K562 (cell line): Measurements from ENCODE around the gene ISL1. TPM values are rescaled to one million over a fixed set of nuclear protein-coding genes. Genes with fewer than 3 reads are reported as not detected.

Experiments used
- ATAC-seq: fragments of 200-7000 bp; cut with Tn5 transposase; 3 replicates; pipeline ENCODE4 v1.9.1; 2020; ENCODE audit warnings: moderate library complexity
- BruUV-seq: library from RNA; stranded (reverse); fragments of 400-500 nt; replicated peaks from 2 replicates; lab custom pipeline; 2021; lab: Mats Ljungman, UMichigan
- CTCF ChIA-PET: fragments of 300-600 bp; formaldehyde crosslinking; extraction: SDS; loops from one replicate; lab custom pipeline; 2021; ENCODE audit warnings: low intra/inter-chr PET ratio; lab: Yijun Ruan, JAX
- POLR2A ChIA-PET: fragments of 300-600, 350-650 bp; sonication (Branson Sonifier 250); formaldehyde crosslinking; extraction: SDS; loops from one replicate; lab custom pipeline; 2021; ENCODE audit warnings: antibody characterized with exemption, inconsistent platforms; lab: Yijun Ruan, JAX
- DNase-seq, 4 experiments: peaks; one replicate each; pipeline versions ENCODE4 v3.0.0 to v3.0.0-alpha.2; 2011 to 2018; ENCODE audit warnings: low spot score in 3 of 4, mixed read lengths in 3 of 4; ENCODE audit errors: extremely low read depth in 1 of 4
- FAIRE-seq: peaks from 2 replicates; lab custom pipeline; 2011; peaks lifted over from hg19 to GRCh38; lab: Jason Lieb, UNC
- H2AFZ ChIP-seq: 2 replicates; pipeline ENCODE4 v1.6.0; 2011; ENCODE audit warnings: low read depth, low read length, control low read depth, inconsistent platforms
- H3K27ac ChIP-seq: fragments of 200-600 bp; 3 replicates; pipeline ENCODE4 v1.8.0; 2011; ENCODE audit warnings: low read depth, mild to moderate bottlenecking, control low read depth, inconsistent platforms, low read length, moderate library complexity, mixed read lengths; ENCODE audit errors: extremely low read depth
- H3K27me3 ChIP-seq, 2 experiments: fragments of 300-600 bp in 1 of 2; 2 replicates in 1 of 2; 3 replicates in 1 of 2; pipeline versions ENCODE4 v1.6.0 to v1.8.0; 2011; ENCODE audit warnings: inconsistent platforms in 2 of 2, low read length in 2 of 2, mild to moderate bottlenecking in 1 of 2, mixed read lengths in 1 of 2, moderate library complexity in 1 of 2; ENCODE audit not compliant: control insufficient read depth in 2 of 2, insufficient read depth in 2 of 2
- H3K36me3 ChIP-seq: fragments of 300-600 bp; 3 replicates; pipeline ENCODE4 v1.8.0; 2011; ENCODE audit warnings: mild to moderate bottlenecking, low read length, inconsistent platforms; ENCODE audit not compliant: control insufficient read depth, insufficient read depth
- H3K4me1 ChIP-seq, 2 experiments: fragments of 200-600 bp in 1 of 2; replicated peaks in 1 of 2; 2 replicates in 1 of 2; 3 replicates in 1 of 2; pipeline versions ENCODE4 v1.5.1 to v1.8.0; 2011; ENCODE audit warnings: inconsistent platforms in 2 of 2, low read length in 2 of 2, mild to moderate bottlenecking in 1 of 2, mixed read lengths in 1 of 2, moderate library complexity in 1 of 2; ENCODE audit not compliant: control insufficient read depth in 2 of 2, insufficient read depth in 2 of 2
- H3K4me2 ChIP-seq: 2 replicates; pipeline ENCODE4 v1.6.1; 2011; ENCODE audit warnings: low read length, control low read depth, inconsistent platforms, mixed read lengths; ENCODE audit not compliant: insufficient read depth
- H3K4me3 ChIP-seq: fragments of 200-600 bp; sonication (generic), shearing (Covaris generic); 2 replicates; pipeline ENCODE4 v1.5.1; 2016; ENCODE audit warnings: control low read depth, inconsistent platforms
- H3K79me2 ChIP-seq: fragments of 200-600 bp; 3 replicates; pipeline ENCODE4 v1.8.0; 2011; ENCODE audit warnings: low read length, inconsistent platforms; ENCODE audit not compliant: control insufficient read depth, insufficient read depth
- H3K9ac ChIP-seq, 2 experiments: 2 replicates each; pipeline versions ENCODE4 v1.6.0 to v1.6.1; 2011; ENCODE audit warnings: low read depth in 2 of 2, low read length in 2 of 2, control low read depth in 1 of 2, inconsistent platforms in 1 of 2, mild to moderate bottlenecking in 1 of 2, mixed read lengths in 1 of 2; ENCODE audit not compliant: insufficient read depth in 1 of 2
- H3K9me1 ChIP-seq: one replicate; pipeline ENCODE4 v1.6.0; 2011; ENCODE audit warnings: inconsistent platforms, mild to moderate bottlenecking, low read length, moderate library complexity; ENCODE audit not compliant: control insufficient read depth, insufficient read depth
- H3K9me3 ChIP-seq: replicated peaks from 2 replicates; pipeline ENCODE4 v1.5.1; 2011; ENCODE audit warnings: low read depth, low read length, inconsistent platforms; ENCODE audit not compliant: control insufficient read depth, insufficient read depth
- H4K20me1 ChIP-seq: replicated peaks from 2 replicates; pipeline ENCODE4 v1.6.1; 2011; ENCODE audit warnings: low read length, inconsistent platforms, mixed read lengths; ENCODE audit not compliant: control insufficient read depth, insufficient read depth
- ATF7 ChIP-seq: fragments of 450-650 bp; IDR thresholded peaks from 2 replicates; pipeline ENCODE4 v1.7.1; 2014; ENCODE audit warnings: mild to moderate bottlenecking, moderate library complexity
- BRD9 ChIP-seq: fragments of 450-650 bp; IDR thresholded peaks from 2 replicates; pipeline ENCODE4 v1.6.1; 2018; ENCODE audit warnings: low read depth; ENCODE audit not compliant: partially characterized antibody
- CHD1 ChIP-seq: fragments of 200-600 bp; sonication (generic); IDR thresholded peaks from one replicate; pipeline ENCODE4 v1.6.1; 2012; ENCODE audit warnings: mild to moderate bottlenecking, moderate library complexity, low read length, inconsistent platforms
- CXXC5 ChIP-seq: fragments of 250-450 bp; sonication (Bioruptor Pico); IDR thresholded peaks from 2 replicates; pipeline ENCODE4 v1.8.0; 2022; ENCODE audit warnings: inconsistent platforms, mild to moderate bottlenecking, moderate library complexity
- MAFK ChIP-seq: IDR thresholded peaks from 2 replicates; pipeline ENCODE4 v1.6.1; 2011; ENCODE audit warnings: low read length, improper control_type of control experiment
- MYC ChIP-seq, 2 experiments: fragments of 250-450 bp in 1 of 2; sonication (Bioruptor Pico) in 1 of 2; IDR thresholded peaks; 2 replicates each; pipeline versions ENCODE4 v1.5.1 to v1.6.1; 2012 to 2021; ENCODE audit warnings: low read depth in 2 of 2, borderline replicate concordance in 1 of 2, improper control_type of control experiment in 1 of 2, low read length in 1 of 2, mild to moderate bottlenecking in 1 of 2, moderate library complexity in 1 of 2
- PCBP2 ChIP-seq: fragments of 200-400 bp; formaldehyde crosslinking; IDR thresholded peaks from 2 replicates; pipeline ENCODE4 v1.6.1; 2018; ENCODE audit warnings: low read length, low read depth, mild to moderate bottlenecking, moderate library complexity; ENCODE audit not compliant: poor library complexity, severe bottlenecking
- PHB ChIP-seq: fragments of 250-450 bp; sonication (Bioruptor Pico); IDR thresholded peaks from 2 replicates; pipeline ENCODE4 v1.5.0; 2021
- POLR2A ChIP-seq: fragments of 450-650 bp; conservative IDR thresholded peaks from 2 replicates; pipeline ENCODE4 v1.6.1; 2016
- POLR2AphosphoS2 ChIP-seq: IDR thresholded peaks from 2 replicates; pipeline ENCODE4 v1.6.1; 2012; ENCODE audit warnings: low read length, improper control_type of control experiment
- POLR2B ChIP-seq: fragments of 450-650 bp; IDR thresholded peaks from 2 replicates; pipeline ENCODE4 v1.6.1; 2018; ENCODE audit warnings: low read depth; ENCODE audit not compliant: partially characterized antibody
- POLR2G ChIP-seq: fragments of 200-400 bp; formaldehyde crosslinking; IDR thresholded peaks from 2 replicates; pipeline ENCODE4 v1.6.1; 2017; ENCODE audit warnings: low read depth, mild to moderate bottlenecking, antibody characterized with exemption, low read length, moderate library complexity
- SPI1 ChIP-seq: IDR thresholded peaks from 2 replicates; pipeline ENCODE4 v1.6.1; 2011; ENCODE audit warnings: low read depth, low read length, control low read depth, borderline replicate concordance
- STAT5B ChIP-seq: fragments of 250-450 bp; sonication (Bioruptor Pico); IDR thresholded peaks from 2 replicates; pipeline ENCODE4 v1.8.0; 2021; ENCODE audit warnings: mild to moderate bottlenecking, inconsistent platforms
- ZFP36 ChIP-seq: fragments of 150-350 bp; IDR thresholded peaks from 2 replicates; pipeline ENCODE4 v1.6.1; 2018; ENCODE audit warnings: low read length, low read depth; ENCODE audit not compliant: partially characterized antibody
- WGBS: fragments of 100-300 bp; shearing (Covaris generic); methylation state at CpG from one replicate; pipeline ENCODE4 v1.1.6; 2016; ENCODE audit warnings: low coverage, mixed read lengths; ENCODE audit not compliant: insufficient coverage; ENCODE audit errors: missing lambda C conversion rate; 5-methylcytosine and 5-hydroxymethylcytosine counted together
- in situ Hi-C: fragments of 300-500 bp; cut with MboI; formaldehyde crosslinking; loops from 4 replicates; pipeline ENCODE4 v1.15.0; 2018; ENCODE audit warnings: inconsistent platforms, mixed read lengths
- intact Hi-C: fragments of 100-400 bp; cut with micrococcal nuclease; formaldehyde crosslinking; loops from 2 replicates; pipeline ENCODE4 v1.14.2; 2022
- polyA plus RNA-seq, 8 experiments: library from polyadenylated mRNA; depleted of rRNA in 4 of 8; stranded (reverse) in 5 of 8; unstranded in 3 of 8; fragments of >200 nt; fragmentation: Nextera tagmentation in 2 of 8; fragmentation: Illumina TruSeq in 1 of 8; extraction: Ambion mirVana in 2 of 8; extraction: Trizol in 1 of 8; gene quantifications; 2 replicates each; pipeline versions ENCODE4 v1.2.1 to v1.2.3, GENCODE V29; 2011 to 2014; ENCODE audit warnings: inconsistent platforms in 1 of 8, missing spikeins in 1 of 8
- total RNA-seq, 7 experiments: library from RNA; depleted of rRNA in 6 of 7; stranded (reverse); fragments of >200 nt in 6 of 7; fragmentation: Illumina TruSeq in 2 of 7; extraction: Trizol in 2 of 7; gene quantifications; 2 replicates each; pipeline versions ENCODE4 v1.2.1 to v1.2.3, GENCODE V29; 2011 to 2021; ENCODE audit warnings: low replicate concordance in 1 of 7
- TF ChIP-seq, protein P1 (sequence below): fragments of 450-650 bp; IDR thresholded peaks from 2 replicates; pipeline ENCODE4 v1.6.1; 2016; ENCODE audit warnings: missing biosample characterization, missing genetic modification characterization
- TF ChIP-seq, protein P2 (sequence below), 2 experiments: fragments of 450-650 bp in 1 of 2; sonication (generic) in 1 of 2; formaldehyde crosslinking; conservative IDR thresholded peaks; 2 replicates each; pipeline versions ENCODE4 v1.4.0 to v1.8.1; 2020 to 2022; ENCODE audit warnings: mild to moderate bottlenecking in 1 of 2, missing genetic modification reagents in 1 of 2
- TF ChIP-seq, protein P3 (sequence below), 2 experiments: fragments of 450-650 bp in 1 of 2; sonication (generic) in 1 of 2; formaldehyde crosslinking in 1 of 2; IDR thresholded peaks in 1 of 2; conservative IDR thresholded peaks in 1 of 2; 2 replicates each; pipeline versions ENCODE4 v1.6.1 to v1.8.1; 2016 to 2023; ENCODE audit warnings: mild to moderate bottlenecking in 2 of 2, moderate library complexity in 2 of 2, inconsistent platforms in 1 of 2, missing genetic modification reagents in 1 of 2

ISL1 gene
- total and polyA plus RNA-seq, 9 of the 15 experiments (the other 6 are each of a cell fraction or from before 2014, with no cell fraction given) = not detected

DNA sequence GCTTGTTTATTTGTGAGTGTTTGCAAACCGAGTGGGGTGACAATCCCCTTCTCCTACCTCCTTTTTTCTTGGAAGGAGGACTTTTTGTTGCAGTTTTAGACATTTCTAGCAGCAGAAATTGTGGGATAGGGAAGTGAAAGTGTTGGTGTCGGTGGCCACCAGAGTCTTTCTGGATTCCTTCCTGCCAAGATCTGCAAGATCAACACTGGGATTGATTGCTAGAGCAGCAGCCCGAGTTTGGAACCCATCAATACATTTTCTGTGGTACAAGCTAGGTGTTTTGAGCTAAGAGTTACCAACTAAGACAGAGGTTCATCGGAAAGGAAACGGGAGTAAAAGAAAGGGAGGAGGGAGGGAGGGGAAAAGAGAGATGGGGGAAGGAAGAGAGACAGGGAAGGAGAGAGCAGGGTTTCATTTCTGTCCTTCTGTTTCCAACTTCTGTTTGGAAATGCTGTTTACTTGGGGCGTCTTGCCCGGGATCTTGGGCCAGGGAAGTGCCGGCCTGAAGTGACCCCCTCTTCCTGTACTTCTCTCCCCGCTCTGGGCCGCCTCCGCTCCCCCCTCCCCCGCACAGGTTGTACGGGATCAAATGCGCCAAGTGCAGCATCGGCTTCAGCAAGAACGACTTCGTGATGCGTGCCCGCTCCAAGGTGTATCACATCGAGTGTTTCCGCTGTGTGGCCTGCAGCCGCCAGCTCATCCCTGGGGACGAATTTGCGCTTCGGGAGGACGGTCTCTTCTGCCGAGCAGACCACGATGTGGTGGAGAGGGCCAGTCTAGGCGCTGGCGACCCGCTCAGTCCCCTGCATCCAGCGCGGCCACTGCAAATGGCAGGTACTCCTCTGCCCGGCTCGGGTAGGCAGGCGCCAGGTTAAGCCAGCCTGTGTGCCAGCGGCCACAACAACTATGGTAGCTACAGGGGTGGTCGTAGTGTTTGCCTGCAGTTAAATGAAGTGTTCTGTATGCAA lies 4.0 kb downstream of the ISL1 start (continued):
- TF ChIP-seq, protein P1, sequence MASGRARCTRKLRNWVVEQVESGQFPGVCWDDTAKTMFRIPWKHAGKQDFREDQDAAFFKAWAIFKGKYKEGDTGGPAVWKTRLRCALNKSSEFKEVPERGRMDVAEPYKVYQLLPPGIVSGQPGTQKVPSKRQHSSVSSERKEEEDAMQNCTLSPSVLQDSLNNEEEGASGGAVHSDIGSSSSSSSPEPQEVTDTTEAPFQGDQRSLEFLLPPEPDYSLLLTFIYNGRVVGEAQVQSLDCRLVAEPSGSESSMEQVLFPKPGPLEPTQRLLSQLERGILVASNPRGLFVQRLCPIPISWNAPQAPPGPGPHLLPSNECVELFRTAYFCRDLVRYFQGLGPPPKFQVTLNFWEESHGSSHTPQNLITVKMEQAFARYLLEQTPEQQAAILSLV (tag) = no peak
- TF ChIP-seq ATF7 (no peak), POLR2B (no peak), PHB (CRISPR knock-in tag) (no peak), CHD1 (no peak), POLR2AphosphoS2 (no peak)
- TF ChIP-seq, protein P2, sequence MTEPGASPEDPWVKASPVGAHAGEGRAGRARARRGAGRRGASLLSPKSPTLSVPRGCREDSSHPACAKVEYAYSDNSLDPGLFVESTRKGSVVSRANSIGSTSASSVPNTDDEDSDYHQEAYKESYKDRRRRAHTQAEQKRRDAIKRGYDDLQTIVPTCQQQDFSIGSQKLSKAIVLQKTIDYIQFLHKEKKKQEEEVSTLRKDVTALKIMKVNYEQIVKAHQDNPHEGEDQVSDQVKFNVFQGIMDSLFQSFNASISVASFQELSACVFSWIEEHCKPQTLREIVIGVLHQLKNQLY (CRISPR knock-in tag; conservative IDR thresholded peaks at IDR 0.05) = no peak

DNA sequence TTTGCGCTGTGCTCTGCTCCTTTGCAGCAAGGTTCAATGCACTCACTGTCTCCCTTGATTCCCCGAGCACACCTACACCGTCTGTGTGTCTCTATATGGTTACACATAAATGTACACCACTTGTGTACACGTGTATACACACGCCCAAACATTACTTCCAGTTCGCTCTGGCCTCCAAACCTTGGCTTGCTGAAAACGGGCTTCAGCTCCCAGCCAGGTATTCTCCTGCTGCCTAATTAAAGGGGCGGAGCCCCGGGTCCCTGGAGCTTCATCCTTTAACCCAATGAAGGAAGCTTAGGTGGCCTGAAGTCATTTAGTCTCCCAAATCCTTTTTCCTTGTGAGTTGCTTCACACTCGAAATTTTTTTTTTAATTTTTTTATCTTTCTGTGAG lies 4.6 kb downstream of the ISL1 start:
- ATAC-seq (no peak), DNase-seq (no peak), FAIRE-seq (no peak)
- Histone ChIP-seq H3K27ac (no peak overlapping the region), H4K20me1 (no peaks in the 10 kb centered on the region), H3K4me1 (peaks cover 0 to 6% of the 10 kb centered on the region in 2 experiments; a peak in 1 of 5 replicates), H3K4me3 (no peak overlapping the region), H3K9ac (no peak overlapping the region), H3K36me3 (no peaks in the 10 kb centered on the region), H3K4me2 (no peak overlapping the region), H2AFZ (no peak overlapping the region), H3K9me3 (no peaks in the 10 kb centered on the region), H3K27me3 (peaks cover 3 to 22% of the 10 kb centered on the region in 2 experiments; a peak in 4 of 5 replicates), H3K79me2 (no peaks in the 10 kb centered on the region), H3K9me1 (no peaks in the 10 kb centered on the region)
- intact Hi-C loops (no loop called here), in situ Hi-C loops (loop anchor here (25.0 kb wide), 1 partner anchor 1274 kb away; no protein-coding TSS in a partner anchor)
- WGBS = under 1% methylated on average over 10 of the region's 10 CpGs
- ChIA-PET POLR2A (no interaction called here), CTCF (no interaction called here)
- no TSS peak for BruUV-seq
- TF ChIP-seq STAT5B = no peak
- TF ChIP-seq POLR2G = no peak
- TF ChIP-seq CXXC5 (CRISPR knock-in tag) = no peak
- TF ChIP-seq MYC (IDR thresholded peaks at IDR 0.05; ENCODE audit: low read depth, low read length) = no peak
- no peak for TF ChIP-seq MYC (CRISPR knock-in tag; IDR thresholded peaks at IDR 0.05; ENCODE audit: borderline replicate concordance, low read depth)
- TF ChIP-seq PCBP2 = no peak
- no peak for TF ChIP-seq ZFP36
- no peak for TF ChIP-seq SPI1
- TF ChIP-seq MAFK = no peak
- TF ChIP-seq BRD9 = no peak
- TF ChIP-seq, protein P3, sequence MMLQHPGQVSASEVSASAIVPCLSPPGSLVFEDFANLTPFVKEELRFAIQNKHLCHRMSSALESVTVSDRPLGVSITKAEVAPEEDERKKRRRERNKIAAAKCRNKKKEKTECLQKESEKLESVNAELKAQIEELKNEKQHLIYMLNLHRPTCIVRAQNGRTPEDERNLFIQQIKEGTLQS (IDR thresholded peaks at IDR 0.05) = no peak
- TF ChIP-seq, protein P3 (CRISPR knock-in tag; conservative IDR thresholded peaks at IDR 0.05) = no peak
- TF ChIP-seq POLR2A = no peak
